ENCODE results near the gene ZNF213.

ZNF213 gene

GRCh38 chr16:3183445-3184139 is 48.8 kb downstream of the ZNF213 start (continued):
- TF ChIP-seq ZNF24 (tag by site-specific recombination; IDR thresholded peaks at IDR 0.05) (no peak), MZF1 (tag by site-specific recombination; IDR thresholded peaks at IDR 0.05; ENCODE audit: borderline replicate concordance) (no peak), ZNF248 (tag by site-specific recombination; IDR thresholded peaks at IDR 0.05) (no peak), ZSCAN16 (tag by site-specific recombination; IDR thresholded peaks at IDR 0.05) (no peak), ZNF266 (tag by site-specific recombination; IDR thresholded peaks at IDR 0.05; ENCODE audit: low read depth) (no peak), ZNF18 (tag by site-specific recombination; IDR thresholded peaks at IDR 0.05) (no peak), ZNF473 (tag by site-specific recombination; IDR thresholded peaks at IDR 0.05) (0 out of 2 replicates have a peak, but pooled peaks have one; percentile 7), ZNF354C (tag by site-specific recombination; IDR thresholded peaks at IDR 0.05; ENCODE audit: borderline replicate concordance, low read depth) (no peak), MEIS1 (CRISPR knock-in tag; IDR thresholded peaks at IDR 0.05; ENCODE audit: borderline replicate concordance) (no peak), PRDM6 (tag by site-specific recombination; IDR thresholded peaks at IDR 0.05) (no peak), ZNF112 (tag by site-specific recombination; IDR thresholded peaks at IDR 0.05) (no peak), ZNF560 (tag by site-specific recombination; IDR thresholded peaks at IDR 0.05; ENCODE audit: borderline replicate concordance) (no peak), ZNF701 (tag by site-specific recombination; IDR thresholded peaks at IDR 0.05) (no peak), ZNF48 (tag by site-specific recombination; IDR thresholded peaks at IDR 0.05) (no peak), ZNF654 (tag by site-specific recombination; IDR thresholded peaks at IDR 0.05; ENCODE audit: low read depth) (no peak), ZNF302 (tag by site-specific recombination; IDR thresholded peaks at IDR 0.05; ENCODE audit: low read depth) (no peak), RBAK (tag by site-specific recombination; IDR thresholded peaks at IDR 0.05) (no peak), ZNF157 (tag by site-specific recombination; IDR thresholded peaks at IDR 0.05) (no peak), ATF2 (tag by site-specific recombination; IDR thresholded peaks at IDR 0.05; ENCODE audit: low read depth) (no peak), ZNF114 (tag by site-specific recombination; IDR thresholded peaks at IDR 0.05) (no peak), ZNF585B (tag by site-specific recombination; IDR thresholded peaks at IDR 0.05) (no peak), ZNF792 (tag by site-specific recombination; IDR thresholded peaks at IDR 0.05) (no peak), ZNF221 (tag by site-specific recombination; IDR thresholded peaks at IDR 0.05; ENCODE audit: borderline replicate concordance) (no peak), ZNF561 (tag by site-specific recombination; IDR thresholded peaks at IDR 0.05; ENCODE audit: borderline replicate concordance) (no peak), ZNF623 (tag by site-specific recombination; IDR thresholded peaks at IDR 0.05) (no peak), ZFP3 (tag by site-specific recombination; IDR thresholded peaks at IDR 0.05; ENCODE audit: low read depth) (no peak), ZNF324 (tag by site-specific recombination; IDR thresholded peaks at IDR 0.05) (no peak), ZEB2 (tag by site-specific recombination; IDR thresholded peaks at IDR 0.05) (no peak), ZNF184 (tag by site-specific recombination; IDR thresholded peaks at IDR 0.05) (no peak)
- TF ChIP-seq, protein P1, sequence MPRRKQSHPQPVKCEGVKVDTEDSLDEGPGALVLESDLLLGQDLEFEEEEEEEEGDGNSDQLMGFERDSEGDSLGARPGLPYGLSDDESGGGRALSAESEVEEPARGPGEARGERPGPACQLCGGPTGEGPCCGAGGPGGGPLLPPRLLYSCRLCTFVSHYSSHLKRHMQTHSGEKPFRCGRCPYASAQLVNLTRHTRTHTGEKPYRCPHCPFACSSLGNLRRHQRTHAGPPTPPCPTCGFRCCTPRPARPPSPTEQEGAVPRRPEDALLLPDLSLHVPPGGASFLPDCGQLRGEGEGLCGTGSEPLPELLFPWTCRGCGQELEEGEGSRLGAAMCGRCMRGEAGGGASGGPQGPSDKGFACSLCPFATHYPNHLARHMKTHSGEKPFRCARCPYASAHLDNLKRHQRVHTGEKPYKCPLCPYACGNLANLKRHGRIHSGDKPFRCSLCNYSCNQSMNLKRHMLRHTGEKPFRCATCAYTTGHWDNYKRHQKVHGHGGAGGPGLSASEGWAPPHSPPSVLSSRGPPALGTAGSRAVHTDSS (tag by site-specific recombination; IDR thresholded peaks at IDR 0.05), result no peak
- TF ChIP-seq, protein P2, sequence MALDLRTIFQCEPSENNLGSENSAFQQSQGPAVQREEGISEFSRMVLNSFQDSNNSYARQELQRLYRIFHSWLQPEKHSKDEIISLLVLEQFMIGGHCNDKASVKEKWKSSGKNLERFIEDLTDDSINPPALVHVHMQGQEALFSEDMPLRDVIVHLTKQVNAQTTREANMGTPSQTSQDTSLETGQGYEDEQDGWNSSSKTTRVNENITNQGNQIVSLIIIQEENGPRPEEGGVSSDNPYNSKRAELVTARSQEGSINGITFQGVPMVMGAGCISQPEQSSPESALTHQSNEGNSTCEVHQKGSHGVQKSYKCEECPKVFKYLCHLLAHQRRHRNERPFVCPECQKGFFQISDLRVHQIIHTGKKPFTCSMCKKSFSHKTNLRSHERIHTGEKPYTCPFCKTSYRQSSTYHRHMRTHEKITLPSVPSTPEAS (tag by site-specific recombination; IDR thresholded peaks at IDR 0.05), result no peak
- TF ChIP-seq, protein P3, sequence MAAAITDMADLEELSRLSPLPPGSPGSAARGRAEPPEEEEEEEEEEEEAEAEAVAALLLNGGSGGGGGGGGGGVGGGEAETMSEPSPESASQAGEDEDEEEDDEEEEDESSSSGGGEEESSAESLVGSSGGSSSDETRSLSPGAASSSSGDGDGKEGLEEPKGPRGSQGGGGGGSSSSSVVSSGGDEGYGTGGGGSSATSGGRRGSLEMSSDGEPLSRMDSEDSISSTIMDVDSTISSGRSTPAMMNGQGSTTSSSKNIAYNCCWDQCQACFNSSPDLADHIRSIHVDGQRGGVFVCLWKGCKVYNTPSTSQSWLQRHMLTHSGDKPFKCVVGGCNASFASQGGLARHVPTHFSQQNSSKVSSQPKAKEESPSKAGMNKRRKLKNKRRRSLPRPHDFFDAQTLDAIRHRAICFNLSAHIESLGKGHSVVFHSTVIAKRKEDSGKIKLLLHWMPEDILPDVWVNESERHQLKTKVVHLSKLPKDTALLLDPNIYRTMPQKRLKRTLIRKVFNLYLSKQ (tag by site-specific recombination; IDR thresholded peaks at IDR 0.05; ENCODE audit: borderline replicate concordance), result no peak

Measured in HEK293 (cell line).